Activated CD4-positive, alpha-beta T cell treated with anti-CD3 and anti-CD28 coated beads for 36 hours (primary cell): Measurements from ENCODE around the gene CAMTA1. TPM values are rescaled to one million over a fixed set of nuclear protein-coding genes. Genes with fewer than 3 reads are reported as not detected.

Source experiments
- ATAC-seq: fragments of 200-7000 bp; cut with Tn5 transposase; one replicate; pipeline ENCODE4 v1.10.0; 2021; ENCODE audit warnings: mild to moderate bottlenecking, moderate library complexity
- CTCF ChIA-PET: fragments of 350-600 bp; sonication (Branson Sonifier 250); formaldehyde crosslinking; loops from one replicate; lab custom pipeline; 2021; ENCODE audit warnings: antibody characterized with exemption; lab: Charles Lee
- POLR2A ChIA-PET: fragments of 350-600 bp; sonication (Branson Sonifier 250); formaldehyde crosslinking; loops from one replicate; lab custom pipeline; 2021; ENCODE audit warnings: antibody characterized with exemption, inconsistent platforms; lab: Charles Lee
- DNase-seq: peaks from one replicate; pipeline ENCODE4 v3.0.0-alpha.2; 2020
- H3K27ac Mint-ChIP-seq: one replicate; pipeline ENCODE4 v1.8.0; 2021; ENCODE audit warnings: mixed read lengths
- H3K27me3 Mint-ChIP-seq: one replicate; pipeline ENCODE4 v1.8.0; 2021; ENCODE audit warnings: mixed read lengths
- H3K36me3 Mint-ChIP-seq: one replicate; pipeline ENCODE4 v1.8.0; 2021; ENCODE audit warnings: low read depth, mixed read lengths
- H3K4me1 Mint-ChIP-seq: one replicate; pipeline ENCODE4 v1.8.0; 2021; ENCODE audit warnings: mixed read lengths
- H3K4me3 Mint-ChIP-seq: one replicate; pipeline ENCODE4 v1.8.0; 2021; ENCODE audit warnings: mild to moderate bottlenecking, moderate library complexity, mixed read lengths
- H3K9me3 Mint-ChIP-seq: one replicate; pipeline ENCODE4 v1.8.0; 2021; ENCODE audit warnings: low read depth, mixed read lengths
- intact Hi-C, 2 experiments: fragments of 100-400 bp; cut with DNase I in 1 of 2; cut with micrococcal nuclease in 1 of 2; formaldehyde crosslinking; loops; one replicate each; pipeline versions ENCODE4 v1.14.2 to v1.15.1; 2022 to 2024; cut with DNase I, micrococcal nuclease
- total RNA-seq, 2 experiments: library from RNA; stranded (reverse); gene quantifications; one replicate each; pipeline ENCODE4 v1.2.3, GENCODE V29; 2021

The CAMTA1 gene
- total RNA-seq, 2 experiments from 2014 or later, result 62.3 to 76.7 TPM

GRCh38 chr1:7174980-7175906 is 390.0 kb downstream of the CAMTA1 start:
- Mint-ChIP-seq H3K4me3 (no peak overlapping the region), H3K9me3 (peaks cover 5% of the 10 kb centered on the region), H3K27ac (no peak overlapping the region), H3K4me1 (no peaks in the 10 kb centered on the region), H3K36me3 (no peaks in the 10 kb centered on the region), H3K27me3 (peaks cover 32% of the 10 kb centered on the region)
- intact Hi-C loops, result no loop called here
- ChIA-PET POLR2A (interaction anchor here (0.6 kb wide), 1 partner anchor 34 kb away, joined by 3 read pairs; no protein-coding TSS in a partner anchor), CTCF (no interaction called here)
- DNase-seq (no peak), ATAC-seq (no peak)

GRCh38 chr1:7177021-7177420 is 391.8 kb downstream of the CAMTA1 start:
- peak; percentile 16 for ATAC-seq
- no peak overlapping the region for H3K27ac Mint-ChIP-seq
- H3K4me3 Mint-ChIP-seq, result no peak overlapping the region
- DNase-seq, result no peak
- CTCF ChIA-PET, result no interaction called here
- H3K9me3 Mint-ChIP-seq, result peaks cover 5% of the 10 kb centered on the region
- H3K27me3 Mint-ChIP-seq, result peaks cover 21% of the 10 kb centered on the region
- POLR2A ChIA-PET, result no interaction called here
- no peaks in the 10 kb centered on the region for H3K36me3 Mint-ChIP-seq
- H3K4me1 Mint-ChIP-seq, result no peaks in the 10 kb centered on the region
- intact Hi-C loops, result no loop called here

GRCh38 chr1:7177438-7178146 is 392.3 kb downstream of the CAMTA1 start:
- peaks cover 21% of the 10 kb centered on the region for H3K27me3 Mint-ChIP-seq
- no peaks in the 10 kb centered on the region for H3K4me1 Mint-ChIP-seq
- no peak overlapping the region for H3K27ac Mint-ChIP-seq
- POLR2A ChIA-PET, result no interaction called here
- no peak overlapping the region for H3K4me3 Mint-ChIP-seq
- ATAC-seq (no peak), DNase-seq (no peak)
- H3K36me3 Mint-ChIP-seq, result no peaks in the 10 kb centered on the region
- CTCF ChIA-PET, result no interaction called here
- intact Hi-C loops, result no loop called here
- peaks cover 5% of the 10 kb centered on the region for H3K9me3 Mint-ChIP-seq

- DNase-seq, result no peak
- intact Hi-C loops, result no loop called here
- Mint-ChIP-seq H3K4me1 (no peaks in the 10 kb centered on the region), H3K36me3 (no peaks in the 10 kb centered on the region), H3K4me3 (no peak overlapping the region), H3K9me3 (peaks cover 5% of the 10 kb centered on the region), H3K27me3 (peaks cover 23% of the 10 kb centered on the region), H3K27ac (no peak overlapping the region)
- POLR2A ChIA-PET, result no interaction called here
- no peak for ATAC-seq
- CTCF ChIA-PET, result no interaction called here
These were observed 393.1 kb downstream of the CAMTA1 start for GRCh38 chr1:7178336-7178735.

- CTCF ChIA-PET, result no interaction called here
- POLR2A ChIA-PET, result no interaction called here
- Mint-ChIP-seq H3K36me3 (no peaks in the 10 kb centered on the region), H3K27ac (no peak overlapping the region), H3K4me1 (no peaks in the 10 kb centered on the region), H3K9me3 (peaks cover 5% of the 10 kb centered on the region), H3K4me3 (no peak overlapping the region), H3K27me3 (peaks cover 23% of the 10 kb centered on the region)
- DNase-seq (no peak), ATAC-seq (no peak)
- intact Hi-C loops, result no loop called here
These were observed 393.5 kb downstream of the CAMTA1 start for GRCh38 chr1:7178741-7179140.

GRCh38 chr1:7185721-7186120 is 400.5 kb downstream of the CAMTA1 start:
- ChIA-PET POLR2A (no interaction called here), CTCF (no interaction called here)
- no peak for ATAC-seq
- H3K27ac Mint-ChIP-seq, result no peak overlapping the region
- DNase-seq, result no peak
- no peaks in the 10 kb centered on the region for H3K36me3 Mint-ChIP-seq
- H3K4me1 Mint-ChIP-seq, result no peaks in the 10 kb centered on the region
- intact Hi-C loops, result no loop called here
- no peaks in the 10 kb centered on the region for H3K9me3 Mint-ChIP-seq
- no peak overlapping the region for H3K4me3 Mint-ChIP-seq
- H3K27me3 Mint-ChIP-seq, result peaks cover 19% of the 10 kb centered on the region

GRCh38 chr1:7186382-7187111 is 401.3 kb downstream of the CAMTA1 start:
- no peak for DNase-seq
- Mint-ChIP-seq H3K4me3 (no peak overlapping the region), H3K36me3 (no peaks in the 10 kb centered on the region), H3K4me1 (no peaks in the 10 kb centered on the region), H3K27me3 (peaks cover 19% of the 10 kb centered on the region), H3K9me3 (no peaks in the 10 kb centered on the region), H3K27ac (no peak overlapping the region)
- ChIA-PET CTCF (no interaction called here), POLR2A (no interaction called here)
- no peak for ATAC-seq
- intact Hi-C loops, result no loop called here

GRCh38 chr1:7187112-7187493 is 401.8 kb downstream of the CAMTA1 start:
- peaks cover 19% of the 10 kb centered on the region for H3K27me3 Mint-ChIP-seq
- H3K4me3 Mint-ChIP-seq, result no peak overlapping the region
- no peaks in the 10 kb centered on the region for H3K4me1 Mint-ChIP-seq
- H3K9me3 Mint-ChIP-seq, result no peaks in the 10 kb centered on the region
- ChIA-PET CTCF (no interaction called here), POLR2A (no interaction called here)
- H3K27ac Mint-ChIP-seq, result no peak overlapping the region
- H3K36me3 Mint-ChIP-seq, result no peaks in the 10 kb centered on the region
- intact Hi-C loops, result no loop called here
- no peak for DNase-seq
- no peak for ATAC-seq

GRCh38 chr1:7190261-7190660 is 405.0 kb downstream of the CAMTA1 start:
- Mint-ChIP-seq H3K4me3 (no peak overlapping the region), H3K27me3 (peaks cover 15% of the 10 kb centered on the region), H3K4me1 (no peaks in the 10 kb centered on the region), H3K36me3 (no peaks in the 10 kb centered on the region), H3K9me3 (no peaks in the 10 kb centered on the region), H3K27ac (no peak overlapping the region)
- CTCF ChIA-PET, result no interaction called here
- intact Hi-C loops, result no loop called here
- POLR2A ChIA-PET, result no interaction called here
- no peak for ATAC-seq
- no peak for DNase-seq

- Mint-ChIP-seq H3K36me3 (no peaks in the 10 kb centered on the region), H3K4me3 (no peak overlapping the region), H3K27me3 (peaks cover 8% of the 10 kb centered on the region), H3K4me1 (no peaks in the 10 kb centered on the region), H3K27ac (no peak overlapping the region), H3K9me3 (no peaks in the 10 kb centered on the region)
- POLR2A ChIA-PET, result no interaction called here
- ATAC-seq, result no peak
- intact Hi-C loops, result no loop called here
- CTCF ChIA-PET, result no interaction called here
- DNase-seq, result no peak
These were observed 407.2 kb downstream of the CAMTA1 start for GRCh38 chr1:7192453-7192852.

GRCh38 chr1:7196036-7196911 is 411.0 kb downstream of the CAMTA1 start:
- DNase-seq (no peak), ATAC-seq (no peak)
- H3K4me1 Mint-ChIP-seq, result no peaks in the 10 kb centered on the region
- intact Hi-C loops, result no loop called here
- ChIA-PET POLR2A (no interaction called here), CTCF (interaction anchor here (0.8 kb wide), 1 partner anchor 128 kb away, joined by 4 read pairs; no protein-coding TSS in a partner anchor)
- peaks cover 7% of the 10 kb centered on the region for H3K27me3 Mint-ChIP-seq
- H3K27ac Mint-ChIP-seq, result no peak overlapping the region
- H3K9me3 Mint-ChIP-seq, result no peaks in the 10 kb centered on the region
- no peak overlapping the region for H3K4me3 Mint-ChIP-seq
- H3K36me3 Mint-ChIP-seq, result no peaks in the 10 kb centered on the region
